ENCODE measurements around the gene KCNK3. TPM values are rescaled to one million over a fixed set of nuclear protein-coding genes. Genes with fewer than 3 reads are reported as not detected.

The KCNK3 gene
- total and polyA plus RNA-seq, 9 donors = 0.76 to 78.2 (median 2.1) TPM

GRCh38 chr2:26672818-26673393 lies 19.6 kb upstream of the KCNK3 start:
- no peak for DNase-seq

GRCh38 chr2:26674002-26674751 lies 18.3 kb upstream of the KCNK3 start:
- no peaks in the 10 kb centered on the region for H3K27me3 ChIP-seq
- no peak for DNase-seq
- H3K36me3 ChIP-seq = no peaks in the 10 kb centered on the region
- no peak overlapping the region for H3K27ac ChIP-seq
- H3K4me1 ChIP-seq (ENCODE audit: insufficient read depth) = no peaks in the 10 kb centered on the region
- intact Hi-C loops (cut with DNase I) = no loop called here
- H3K9me3 ChIP-seq = no peaks in the 10 kb centered on the region
- no peak for TF ChIP-seq EP300 (IDR thresholded peaks at IDR 0.05)
- TF ChIP-seq CTCF (IDR thresholded peaks at IDR 0.05) = no peak
- TF ChIP-seq POLR2A (IDR thresholded peaks at IDR 0.05) = no peak
- WGBS, 3 donors = 85 to 90% (median 89%) methylated on average over 14 of the region's 14 CpGs
- H3K4me3 ChIP-seq = no peak overlapping the region

More at GRCh38 chr2:26672818-26673393, 19.6 kb upstream of the KCNK3 start:
- WGBS, 3 donors = 75 to 79% (median 78%) methylated on average over 9 of the region's 9 CpGs
- intact Hi-C loops (cut with DNase I) = no loop called here
- Histone ChIP-seq H3K4me3 (no peak overlapping the region), H3K9me3 (no peaks in the 10 kb centered on the region), H3K27ac (no peak overlapping the region), H3K27me3 (no peaks in the 10 kb centered on the region), H3K36me3 (no peaks in the 10 kb centered on the region), H3K4me1 (ENCODE audit: insufficient read depth) (no peaks in the 10 kb centered on the region)
- TF ChIP-seq POLR2A (IDR thresholded peaks at IDR 0.05) (no peak), EP300 (IDR thresholded peaks at IDR 0.05) (no peak), CTCF (IDR thresholded peaks at IDR 0.05) (no peak)

GRCh38 chr2:26674771-26675170 lies 17.8 kb upstream of the KCNK3 start:
- DNase-seq = no peak
- H3K9me3 ChIP-seq = no peaks in the 10 kb centered on the region
- H3K4me1 ChIP-seq (ENCODE audit: insufficient read depth) = no peaks in the 10 kb centered on the region
- no peak for TF ChIP-seq POLR2A (IDR thresholded peaks at IDR 0.05)
- TF ChIP-seq EP300 (IDR thresholded peaks at IDR 0.05) = no peak
- TF ChIP-seq CTCF (IDR thresholded peaks at IDR 0.05) = no peak
- intact Hi-C loops (cut with DNase I) = no loop called here
- H3K36me3 ChIP-seq = no peaks in the 10 kb centered on the region
- H3K27me3 ChIP-seq = no peaks in the 10 kb centered on the region
- WGBS, 3 donors = 80 to 86% (median 82%) methylated on average over 12 to 13 of the region's 13 CpGs
- H3K27ac ChIP-seq = no peak overlapping the region
- no peak overlapping the region for H3K4me3 ChIP-seq

- H3K4me3 ChIP-seq = no peak overlapping the region
- H3K9me3 ChIP-seq = no peaks in the 10 kb centered on the region
- H3K27me3 ChIP-seq = no peaks in the 10 kb centered on the region
- no peak overlapping the region for H3K27ac ChIP-seq
- no peaks in the 10 kb centered on the region for H3K36me3 ChIP-seq
- TF ChIP-seq POLR2A (IDR thresholded peaks at IDR 0.05) (no peak), EP300 (IDR thresholded peaks at IDR 0.05) (no peak), CTCF (IDR thresholded peaks at IDR 0.05) (no peak)
- intact Hi-C loops (cut with DNase I) = no loop called here
- 90 to 94% (median 91%) methylated on average over 5 to 6 of the region's 6 CpGs for WGBS, 3 donors
- H3K4me1 ChIP-seq (ENCODE audit: insufficient read depth) = no peaks in the 10 kb centered on the region
- no peak for DNase-seq
These were observed 16.8 kb upstream of the KCNK3 start for GRCh38 chr2:26675651-26676255.

All from ovary (tissue), 9 donors.